GM23338 (cell line): Measurements from ENCODE around the gene RAD9B. TPM values are rescaled to one million over a fixed set of nuclear protein-coding genes. Genes with fewer than 3 reads are reported as not detected.

ENCODE experiments used
- ATAC-seq: fragments of 200-7000 bp; cut with Tn5 transposase; 3 replicates; pipeline ENCODE4 v1.9.1; 2020
- DNase-seq: peaks from one replicate; pipeline ENCODE4 v3.0.0-alpha.2; 2015; ENCODE audit warnings: low spot score
- H2AFZ ChIP-seq: fragments of 200-600 bp; sonication (generic); 2 replicates; pipeline ENCODE4 v1.8.0; 2016; ENCODE audit warnings: antibody characterized with exemption, mild to moderate bottlenecking, moderate library complexity
- H3F3A ChIP-seq: fragments of 200-600 bp; sonication (generic); replicated peaks from 2 replicates; pipeline ENCODE4 v1.8.0; 2017; ENCODE audit warnings: antibody characterized with exemption, mixed run types, low read depth
- H3K27ac ChIP-seq: fragments of 200-600 bp; sonication (generic); 2 replicates; pipeline ENCODE4 v1.6.1; 2016; ENCODE audit warnings: low read depth
- H3K27me3 ChIP-seq: fragments of 200-600 bp; sonication (generic); 2 replicates; pipeline ENCODE4 v1.8.0; 2016; ENCODE audit warnings: mild to moderate bottlenecking, mixed run types, moderate library complexity; ENCODE audit not compliant: insufficient read depth
- H3K36me3 ChIP-seq: fragments of 200-600 bp; sonication (generic); 2 replicates; pipeline ENCODE4 v1.8.0; 2016; ENCODE audit warnings: mild to moderate bottlenecking; ENCODE audit not compliant: insufficient read depth
- H3K4me1 ChIP-seq: fragments of 200-600 bp; sonication (generic); 2 replicates; pipeline ENCODE4 v1.8.0; 2016; ENCODE audit warnings: mild to moderate bottlenecking, moderate library complexity; ENCODE audit not compliant: insufficient read depth
- H3K4me2 ChIP-seq: fragments of 200-600 bp; sonication (generic); 2 replicates; pipeline ENCODE4 v1.7.1; 2017; ENCODE audit warnings: mixed run types
- H3K4me3 ChIP-seq: fragments of 200-600 bp; sonication (generic); 2 replicates; pipeline ENCODE4 v1.6.1; 2016; ENCODE audit warnings: mixed run types
- H3K79me2 ChIP-seq: fragments of 200-600 bp; sonication (generic); replicated peaks from 2 replicates; pipeline ENCODE4 v1.8.0; 2017; ENCODE audit warnings: mild to moderate bottlenecking; ENCODE audit not compliant: insufficient read depth
- H3K9me2 ChIP-seq: fragments of 200-600 bp; sonication (generic); 2 replicates; pipeline ENCODE4 v1.8.0; 2017; ENCODE audit not compliant: insufficient read depth
- H4K20me1 ChIP-seq: fragments of 200-600 bp; sonication (generic); replicated peaks from 2 replicates; pipeline ENCODE4 v1.8.0; 2017; ENCODE audit warnings: mild to moderate bottlenecking; ENCODE audit not compliant: insufficient read depth
- H3K27ac Mint-ChIP-seq: 2 replicates; pipeline ENCODE4 v1.8.0; 2020; ENCODE audit warnings: inconsistent platforms, mild to moderate bottlenecking, moderate library complexity, mixed read lengths
- H3K27me3 Mint-ChIP-seq: 3 replicates; pipeline ENCODE4 v1.8.0; 2022; ENCODE audit warnings: low read depth, mild to moderate bottlenecking, moderate library complexity, mixed read lengths, inconsistent platforms; ENCODE audit not compliant: insufficient read depth, poor library complexity
- H3K36me3 Mint-ChIP-seq: 3 replicates; pipeline ENCODE4 v1.8.0; 2021; ENCODE audit warnings: low read depth, mild to moderate bottlenecking, inconsistent platforms, moderate library complexity, mixed read lengths
- H3K4me1 Mint-ChIP-seq: 3 replicates; pipeline ENCODE4 v1.8.0; 2020; ENCODE audit warnings: mild to moderate bottlenecking, inconsistent platforms, mixed read lengths
- H3K4me3 Mint-ChIP-seq: 3 replicates; pipeline ENCODE4 v1.8.0; 2021; ENCODE audit warnings: moderate library complexity, mild to moderate bottlenecking, inconsistent platforms, mixed read lengths
- H3K9me3 Mint-ChIP-seq: 3 replicates; pipeline ENCODE4 v1.8.0; 2020; ENCODE audit warnings: moderate library complexity, mild to moderate bottlenecking, inconsistent platforms, mixed read lengths
- CREB1 ChIP-seq: fragments of 250-450 bp; sonication (Bioruptor Pico); IDR thresholded peaks from 2 replicates; pipeline ENCODE4 v1.5.0; 2020; ENCODE audit warnings: low read depth, mild to moderate bottlenecking, moderate library complexity
- EZH2phosphoT487 ChIP-seq: fragments of 200-600 bp; sonication (generic); IDR thresholded peaks from one replicate; pipeline ENCODE4 v1.8.1; 2018; ENCODE audit warnings: antibody characterized with exemption; ENCODE audit not compliant: unreplicated experiment
- JUNB ChIP-seq: IDR thresholded peaks from one replicate; pipeline ENCODE4 v1.6.1; 2016; ENCODE audit warnings: antibody characterized with exemption; ENCODE audit not compliant: unreplicated experiment
- NANOG ChIP-seq: IDR thresholded peaks from 2 replicates; pipeline ENCODE4 v1.6.1; 2016; ENCODE audit warnings: antibody characterized with exemption, borderline replicate concordance
- POLR2AphosphoS5 ChIP-seq: IDR thresholded peaks from 2 replicates; pipeline ENCODE4 v1.6.1; 2016; ENCODE audit warnings: antibody characterized with exemption, low read depth
- ZNF114 ChIP-seq: fragments of 250-450 bp; sonication (Bioruptor Pico); IDR thresholded peaks from 2 replicates; pipeline ENCODE4 v1.5.0; 2020; ENCODE audit warnings: mild to moderate bottlenecking, moderate library complexity
- ZNF331 ChIP-seq: fragments of 250-450 bp; sonication (Bioruptor Pico); IDR thresholded peaks from 2 replicates; pipeline ENCODE4 v1.5.0; 2020; ENCODE audit warnings: low read depth, mild to moderate bottlenecking, moderate library complexity
- polyA plus RNA-seq: library from polyadenylated mRNA; unstranded; fragments of >200 nt; fragmentation: Nextera tagmentation; extraction: Ambion mirVana; gene quantifications from 2 replicates; pipeline ENCODE4 v1.2.1, GENCODE V29; 2016
- total RNA-seq: library from RNA; depleted of rRNA; stranded (reverse); fragments of >200 nt; shearing (Covaris generic); gene quantifications from 2 replicates; pipeline ENCODE4 v1.2.3, GENCODE V29; 2014
- TF ChIP-seq, protein P1 (sequence below): IDR thresholded peaks from 2 replicates; pipeline ENCODE4 v1.6.1; 2016; ENCODE audit warnings: antibody characterized with exemption
- TF ChIP-seq, protein P2 (sequence below): IDR thresholded peaks from one replicate; pipeline ENCODE4 v1.6.1; 2018; ENCODE audit warnings: antibody characterized with exemption; ENCODE audit not compliant: unreplicated experiment
- TF ChIP-seq, protein P3 (sequence below): fragments of 250-450 bp; sonication (Bioruptor Pico); IDR thresholded peaks from 2 replicates; pipeline ENCODE4 v1.5.0; 2020; ENCODE audit warnings: mild to moderate bottlenecking, moderate library complexity

Gene RAD9B
- total and polyA plus RNA-seq, 2 experiments from 2014 or later: not detected

DNA sequence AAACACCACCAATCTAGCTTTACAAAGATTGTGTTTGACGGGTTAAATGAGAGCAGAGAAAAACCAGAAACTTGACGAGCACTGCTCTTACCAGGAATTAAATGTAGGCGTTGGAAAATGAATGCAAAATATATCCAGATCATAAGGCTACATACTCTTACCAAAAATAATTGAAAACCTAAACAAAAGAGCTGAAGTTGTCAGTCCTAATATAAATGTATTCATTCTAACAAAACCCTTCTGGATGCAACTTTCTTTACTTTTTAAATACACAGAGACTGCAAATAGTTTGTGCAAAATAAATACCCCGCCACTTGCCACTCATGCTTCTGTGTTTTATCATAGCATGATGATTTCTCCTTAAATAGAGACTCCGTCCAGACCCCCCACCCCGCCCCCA is 32.7 kb downstream of the RAD9B start:
- Histone ChIP-seq H3F3A (no peaks in the 10 kb centered on the region), H3K4me1 (no peaks in the 10 kb centered on the region), H3K36me3 (peaks cover 19% of the 10 kb centered on the region), H3K79me2 (no peaks in the 10 kb centered on the region), H3K9me2 (no peaks in the 10 kb centered on the region), H3K27ac (no peak overlapping the region; the same call in 1 of the 2 replicates), H3K4me2 (no peak overlapping the region), H4K20me1 (peaks cover 10% of the 10 kb centered on the region), H2AFZ (no peak overlapping the region), H3K4me3 (no peak overlapping the region), H3K27me3 (no peaks in the 10 kb centered on the region)
- H3K36me3 Mint-ChIP-seq: peaks cover 18% of the 10 kb centered on the region
- H3K4me1 Mint-ChIP-seq: peaks cover 7% of the 10 kb centered on the region; the same call in 2 of the 3 replicates
- DNase-seq: no peak
- no peak overlapping the region for H3K27ac Mint-ChIP-seq
- H3K4me3 Mint-ChIP-seq: no peak overlapping the region
- H3K27me3 Mint-ChIP-seq: no peaks in the 10 kb centered on the region
- TF ChIP-seq, protein P1, sequence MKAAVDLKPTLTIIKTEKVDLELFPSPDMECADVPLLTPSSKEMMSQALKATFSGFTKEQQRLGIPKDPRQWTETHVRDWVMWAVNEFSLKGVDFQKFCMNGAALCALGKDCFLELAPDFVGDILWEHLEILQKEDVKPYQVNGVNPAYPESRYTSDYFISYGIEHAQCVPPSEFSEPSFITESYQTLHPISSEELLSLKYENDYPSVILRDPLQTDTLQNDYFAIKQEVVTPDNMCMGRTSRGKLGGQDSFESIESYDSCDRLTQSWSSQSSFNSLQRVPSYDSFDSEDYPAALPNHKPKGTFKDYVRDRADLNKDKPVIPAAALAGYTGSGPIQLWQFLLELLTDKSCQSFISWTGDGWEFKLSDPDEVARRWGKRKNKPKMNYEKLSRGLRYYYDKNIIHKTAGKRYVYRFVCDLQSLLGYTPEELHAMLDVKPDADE: no peak
- TF ChIP-seq EZH2phosphoT487 (no peak), JUNB (no peak), CREB1 (CRISPR knock-in tag) (no peak), ZNF331 (CRISPR knock-in tag) (no peak), NANOG (no peak), POLR2AphosphoS5 (no peak), ZNF114 (CRISPR knock-in tag) (no peak)
- TF ChIP-seq, protein P2, sequence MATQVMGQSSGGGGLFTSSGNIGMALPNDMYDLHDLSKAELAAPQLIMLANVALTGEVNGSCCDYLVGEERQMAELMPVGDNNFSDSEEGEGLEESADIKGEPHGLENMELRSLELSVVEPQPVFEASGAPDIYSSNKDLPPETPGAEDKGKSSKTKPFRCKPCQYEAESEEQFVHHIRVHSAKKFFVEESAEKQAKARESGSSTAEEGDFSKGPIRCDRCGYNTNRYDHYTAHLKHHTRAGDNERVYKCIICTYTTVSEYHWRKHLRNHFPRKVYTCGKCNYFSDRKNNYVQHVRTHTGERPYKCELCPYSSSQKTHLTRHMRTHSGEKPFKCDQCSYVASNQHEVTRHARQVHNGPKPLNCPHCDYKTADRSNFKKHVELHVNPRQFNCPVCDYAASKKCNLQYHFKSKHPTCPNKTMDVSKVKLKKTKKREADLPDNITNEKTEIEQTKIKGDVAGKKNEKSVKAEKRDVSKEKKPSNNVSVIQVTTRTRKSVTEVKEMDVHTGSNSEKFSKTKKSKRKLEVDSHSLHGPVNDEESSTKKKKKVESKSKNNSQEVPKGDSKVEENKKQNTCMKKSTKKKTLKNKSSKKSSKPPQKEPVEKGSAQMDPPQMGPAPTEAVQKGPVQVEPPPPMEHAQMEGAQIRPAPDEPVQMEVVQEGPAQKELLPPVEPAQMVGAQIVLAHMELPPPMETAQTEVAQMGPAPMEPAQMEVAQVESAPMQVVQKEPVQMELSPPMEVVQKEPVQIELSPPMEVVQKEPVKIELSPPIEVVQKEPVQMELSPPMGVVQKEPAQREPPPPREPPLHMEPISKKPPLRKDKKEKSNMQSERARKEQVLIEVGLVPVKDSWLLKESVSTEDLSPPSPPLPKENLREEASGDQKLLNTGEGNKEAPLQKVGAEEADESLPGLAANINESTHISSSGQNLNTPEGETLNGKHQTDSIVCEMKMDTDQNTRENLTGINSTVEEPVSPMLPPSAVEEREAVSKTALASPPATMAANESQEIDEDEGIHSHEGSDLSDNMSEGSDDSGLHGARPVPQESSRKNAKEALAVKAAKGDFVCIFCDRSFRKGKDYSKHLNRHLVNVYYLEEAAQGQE: no peak
- TF ChIP-seq, protein P3, sequence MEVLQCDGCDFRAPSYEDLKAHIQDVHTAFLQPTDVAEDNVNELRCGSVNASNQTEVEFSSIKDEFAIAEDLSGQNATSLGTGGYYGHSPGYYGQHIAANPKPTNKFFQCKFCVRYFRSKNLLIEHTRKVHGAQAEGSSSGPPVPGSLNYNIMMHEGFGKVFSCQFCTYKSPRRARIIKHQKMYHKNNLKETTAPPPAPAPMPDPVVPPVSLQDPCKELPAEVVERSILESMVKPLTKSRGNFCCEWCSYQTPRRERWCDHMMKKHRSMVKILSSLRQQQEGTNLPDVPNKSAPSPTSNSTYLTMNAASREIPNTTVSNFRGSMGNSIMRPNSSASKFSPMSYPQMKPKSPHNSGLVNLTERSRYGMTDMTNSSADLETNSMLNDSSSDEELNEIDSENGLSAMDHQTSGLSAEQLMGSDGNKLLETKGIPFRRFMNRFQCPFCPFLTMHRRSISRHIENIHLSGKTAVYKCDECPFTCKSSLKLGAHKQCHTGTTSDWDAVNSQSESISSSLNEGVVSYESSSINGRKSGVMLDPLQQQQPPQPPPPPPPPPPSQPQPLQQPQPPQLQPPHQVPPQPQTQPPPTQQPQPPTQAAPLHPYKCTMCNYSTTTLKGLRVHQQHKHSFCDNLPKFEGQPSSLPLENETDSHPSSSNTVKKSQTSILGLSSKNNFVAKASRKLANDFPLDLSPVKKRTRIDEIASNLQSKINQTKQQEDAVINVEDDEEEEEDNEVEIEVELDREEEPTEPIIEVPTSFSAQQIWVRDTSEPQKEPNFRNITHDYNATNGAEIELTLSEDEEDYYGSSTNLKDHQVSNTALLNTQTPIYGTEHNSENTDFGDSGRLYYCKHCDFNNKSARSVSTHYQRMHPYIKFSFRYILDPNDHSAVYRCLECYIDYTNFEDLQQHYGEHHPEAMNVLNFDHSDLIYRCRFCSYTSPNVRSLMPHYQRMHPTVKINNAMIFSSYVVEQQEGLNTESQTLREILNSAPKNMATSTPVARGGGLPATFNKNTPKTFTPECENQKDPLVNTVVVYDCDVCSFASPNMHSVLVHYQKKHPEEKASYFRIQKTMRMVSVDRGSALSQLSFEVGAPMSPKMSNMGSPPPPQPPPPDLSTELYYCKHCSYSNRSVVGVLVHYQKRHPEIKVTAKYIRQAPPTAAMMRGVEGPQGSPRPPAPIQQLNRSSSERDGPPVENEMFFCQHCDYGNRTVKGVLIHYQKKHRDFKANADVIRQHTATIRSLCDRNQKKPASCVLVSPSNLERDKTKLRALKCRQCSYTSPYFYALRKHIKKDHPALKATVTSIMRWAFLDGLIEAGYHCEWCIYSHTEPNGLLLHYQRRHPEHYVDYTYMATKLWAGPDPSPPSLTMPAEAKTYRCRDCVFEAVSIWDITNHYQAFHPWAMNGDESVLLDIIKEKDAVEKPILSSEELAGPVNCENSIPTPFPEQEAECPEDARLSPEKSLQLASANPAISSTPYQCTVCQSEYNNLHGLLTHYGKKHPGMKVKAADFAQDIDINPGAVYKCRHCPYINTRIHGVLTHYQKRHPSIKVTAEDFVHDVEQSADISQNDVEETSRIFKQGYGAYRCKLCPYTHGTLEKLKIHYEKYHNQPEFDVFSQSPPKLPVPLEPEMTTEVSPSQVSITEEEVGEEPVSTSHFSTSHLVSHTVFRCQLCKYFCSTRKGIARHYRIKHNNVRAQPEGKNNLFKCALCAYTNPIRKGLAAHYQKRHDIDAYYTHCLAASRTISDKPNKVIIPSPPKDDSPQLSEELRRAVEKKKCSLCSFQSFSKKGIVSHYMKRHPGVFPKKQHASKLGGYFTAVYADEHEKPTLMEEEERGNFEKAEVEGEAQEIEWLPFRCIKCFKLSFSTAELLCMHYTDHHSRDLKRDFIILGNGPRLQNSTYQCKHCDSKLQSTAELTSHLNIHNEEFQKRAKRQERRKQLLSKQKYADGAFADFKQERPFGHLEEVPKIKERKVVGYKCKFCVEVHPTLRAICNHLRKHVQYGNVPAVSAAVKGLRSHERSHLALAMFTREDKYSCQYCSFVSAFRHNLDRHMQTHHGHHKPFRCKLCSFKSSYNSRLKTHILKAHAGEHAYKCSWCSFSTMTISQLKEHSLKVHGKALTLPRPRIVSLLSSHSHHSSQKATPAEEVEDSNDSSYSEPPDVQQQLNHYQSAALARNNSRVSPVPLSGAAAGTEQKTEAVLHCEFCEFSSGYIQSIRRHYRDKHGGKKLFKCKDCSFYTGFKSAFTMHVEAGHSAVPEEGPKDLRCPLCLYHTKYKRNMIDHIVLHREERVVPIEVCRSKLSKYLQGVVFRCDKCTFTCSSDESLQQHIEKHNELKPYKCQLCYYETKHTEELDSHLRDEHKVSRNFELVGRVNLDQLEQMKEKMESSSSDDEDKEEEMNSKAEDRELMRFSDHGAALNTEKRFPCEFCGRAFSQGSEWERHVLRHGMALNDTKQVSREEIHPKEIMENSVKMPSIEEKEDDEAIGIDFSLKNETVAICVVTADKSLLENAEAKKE (CRISPR knock-in tag): no peak
- ATAC-seq: no peak
- H3K9me3 Mint-ChIP-seq: no peaks in the 10 kb centered on the region
